ENCODE measurements around the gene PVR. TPM values are rescaled to one million over a fixed set of nuclear protein-coding genes. Genes with fewer than 3 reads are reported as not detected.

The PVR gene
- total and polyA plus RNA-seq, 2 of the 4 experiments (the other 2 are of a cell fraction) = 106 to 122 TPM

DNA sequence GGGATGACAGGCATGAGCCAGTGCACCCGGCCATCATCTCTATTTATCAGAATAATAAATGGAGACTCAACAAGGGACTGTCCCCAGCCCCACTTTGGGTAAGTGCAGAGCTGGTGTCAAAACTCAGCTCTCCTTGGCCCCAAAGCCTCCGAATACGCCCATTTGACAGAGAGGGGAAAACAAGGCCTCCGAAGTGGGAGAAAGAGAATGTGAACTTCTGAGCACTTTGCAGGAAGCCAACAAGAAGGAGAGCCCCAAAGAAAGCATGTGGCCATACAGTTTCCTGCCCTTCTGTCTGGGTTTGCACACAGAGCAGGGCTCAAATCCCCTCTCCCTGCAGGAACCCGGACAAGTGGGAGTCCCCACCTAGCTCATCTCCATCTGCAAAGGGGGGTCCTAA lies 56.8 kb downstream of the PVR start:
- ATAC-seq (ENCODE audit: low read depth) (no peak), DNase-seq (no peak)
- no peak overlapping the region for H3K27ac ChIP-seq (ENCODE audit: insufficient read depth, low read length)
- no peak overlapping the region for H2BK20ac ChIP-seq (ENCODE audit: low read depth, low read length)
- no peaks in the 10 kb centered on the region for H3K79me1 ChIP-seq (ENCODE audit: low read depth in 1 of 2, low read length in 2 of 2)
- no peak overlapping the region for H3K9ac ChIP-seq (ENCODE audit: low read depth, low read length)
- H2AK9ac ChIP-seq (replicated peaks; ENCODE audit: low read depth, low read length, poor library complexity) = no peak overlapping the region
- no peak overlapping the region for H3K14ac ChIP-seq (replicated peaks; ENCODE audit: low read depth, low read length)
- H2AK5ac ChIP-seq (ENCODE audit: low read depth, low read length) = no peak overlapping the region
- no peak overlapping the region for H3K23ac ChIP-seq (ENCODE audit: low read depth, low read length)
- TF ChIP-seq POLR2A (IDR thresholded peaks at IDR 0.05; ENCODE audit: low read depth, low read length) (no peak), RFX5 (IDR thresholded peaks at IDR 0.05; ENCODE audit: low read depth, low read length) (no peak), FOS (IDR thresholded peaks at IDR 0.05; ENCODE audit: low read depth, low read length) (no peak), CEBPB (IDR thresholded peaks at IDR 0.05; ENCODE audit: low read depth, low read length) (no peak)
- TF ChIP-seq, protein P1, sequence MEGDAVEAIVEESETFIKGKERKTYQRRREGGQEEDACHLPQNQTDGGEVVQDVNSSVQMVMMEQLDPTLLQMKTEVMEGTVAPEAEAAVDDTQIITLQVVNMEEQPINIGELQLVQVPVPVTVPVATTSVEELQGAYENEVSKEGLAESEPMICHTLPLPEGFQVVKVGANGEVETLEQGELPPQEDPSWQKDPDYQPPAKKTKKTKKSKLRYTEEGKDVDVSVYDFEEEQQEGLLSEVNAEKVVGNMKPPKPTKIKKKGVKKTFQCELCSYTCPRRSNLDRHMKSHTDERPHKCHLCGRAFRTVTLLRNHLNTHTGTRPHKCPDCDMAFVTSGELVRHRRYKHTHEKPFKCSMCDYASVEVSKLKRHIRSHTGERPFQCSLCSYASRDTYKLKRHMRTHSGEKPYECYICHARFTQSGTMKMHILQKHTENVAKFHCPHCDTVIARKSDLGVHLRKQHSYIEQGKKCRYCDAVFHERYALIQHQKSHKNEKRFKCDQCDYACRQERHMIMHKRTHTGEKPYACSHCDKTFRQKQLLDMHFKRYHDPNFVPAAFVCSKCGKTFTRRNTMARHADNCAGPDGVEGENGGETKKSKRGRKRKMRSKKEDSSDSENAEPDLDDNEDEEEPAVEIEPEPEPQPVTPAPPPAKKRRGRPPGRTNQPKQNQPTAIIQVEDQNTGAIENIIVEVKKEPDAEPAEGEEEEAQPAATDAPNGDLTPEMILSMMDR (conservative IDR thresholded peaks at IDR 0.05; ENCODE audit: low read depth, low read length) = no peak
- H3K27me3 ChIP-seq (ENCODE audit: control insufficient read depth, insufficient read depth, low read length) = peaks cover 4% of the 10 kb centered on the region
- H2BK5ac ChIP-seq (ENCODE audit: low read depth, low read length, poor library complexity, severe bottlenecking) = no peak overlapping the region
- no peaks in the 10 kb centered on the region for H3K4me1 ChIP-seq (ENCODE audit: control insufficient read depth, insufficient read depth, low read length)
- CTCF ChIA-PET = no interaction called here
- POLR2A ChIA-PET (ENCODE audit: unreplicated experiment) = no interaction called here
- no peak overlapping the region for H4K8ac ChIP-seq (ENCODE audit: low read depth in 2 of 2, low read length in 2 of 2)
- H2BK15ac ChIP-seq (ENCODE audit: low read depth, low read length) = no peak overlapping the region
- intact Hi-C loops (cut with micrococcal nuclease) = no loop called here
- H3K18ac ChIP-seq (ENCODE audit: low read depth, low read length) = no peak overlapping the region
- no peaks in the 10 kb centered on the region for H3K9me3 ChIP-seq (ENCODE audit: control insufficient read depth, insufficient read depth, low read length)
- no peaks in the 10 kb centered on the region for H3K9me1 ChIP-seq (ENCODE audit: insufficient read depth, low read length)
- no peaks in the 10 kb centered on the region for H4K20me1 ChIP-seq (ENCODE audit: insufficient read depth, low read length)
- no peak overlapping the region for H3K4me3 ChIP-seq (ENCODE audit: insufficient read depth, low read depth, low read length)
- H2AFZ ChIP-seq (replicated peaks; ENCODE audit: low read length, poor library complexity) = no peak overlapping the region
- H4K5ac ChIP-seq (ENCODE audit: low read depth, low read length) = no peak overlapping the region
- no peak overlapping the region for H3K56ac ChIP-seq (ENCODE audit: extremely low read depth, insufficient read depth, low read length)
- in situ Hi-C loops (cut with MboI; ENCODE audit: low sequenced_read_pairs) = no loop called here
- WGBS, 2 experiments (ENCODE audit: extremely low coverage in 2 of 2, insufficient read length in 1 of 2) = 100% methylated on average over 2 of the region's 5 CpGs; no CpG with 5 or more reads in 1 of the 2 experiments
- H4K91ac ChIP-seq (ENCODE audit: insufficient read depth, low read depth, low read length) = no peak overlapping the region
- dilution Hi-C loops (cut with HindIII; ENCODE audit: low sequenced_read_pairs, unreplicated experiment) = no loop called here
- no TSS peak for BruUV-seq (replicated peaks)
- H3K4me2 ChIP-seq (ENCODE audit: low read depth, low read length) = no peak overlapping the region
- no peak overlapping the region for H3K4ac ChIP-seq (ENCODE audit: low read depth, low read length)
- no peaks in the 10 kb centered on the region for H3K36me3 ChIP-seq (ENCODE audit: control insufficient read depth, insufficient read depth, low read length)
- H2BK120ac ChIP-seq (ENCODE audit: low read depth, low read length) = no peak overlapping the region
